Activated effector memory CD4-positive, alpha-beta T cell treated with Interleukin-2 at 50 U/mL for 16 hours (primary cell): ENCODE measurements around the gene KCTD16.

Experiments used
- DNase-seq: peaks from one replicate; pipeline ENCODE4 v3.0.0-alpha.2; 2020

The KCTD16 gene

DNA sequence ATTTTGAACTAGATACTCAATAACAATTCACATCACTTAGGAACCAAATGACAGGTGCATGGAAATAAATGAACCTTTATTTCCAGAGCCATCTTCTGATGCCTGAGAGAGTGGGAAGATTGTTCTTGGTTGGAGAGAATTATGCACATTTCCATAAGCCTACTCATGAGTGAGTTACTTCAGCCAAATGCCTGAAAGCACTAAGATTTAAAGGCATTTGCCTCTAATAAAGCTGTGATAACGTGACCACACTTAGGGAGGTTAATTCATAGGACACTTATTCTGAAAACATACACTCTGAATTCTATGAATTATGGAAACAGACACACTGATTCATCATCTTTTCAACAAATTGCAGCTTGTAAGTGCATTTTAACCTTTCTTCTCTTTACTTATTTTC, 40.0 kb downstream of the KCTD16 start:
- DNase-seq: no peak

DNA sequence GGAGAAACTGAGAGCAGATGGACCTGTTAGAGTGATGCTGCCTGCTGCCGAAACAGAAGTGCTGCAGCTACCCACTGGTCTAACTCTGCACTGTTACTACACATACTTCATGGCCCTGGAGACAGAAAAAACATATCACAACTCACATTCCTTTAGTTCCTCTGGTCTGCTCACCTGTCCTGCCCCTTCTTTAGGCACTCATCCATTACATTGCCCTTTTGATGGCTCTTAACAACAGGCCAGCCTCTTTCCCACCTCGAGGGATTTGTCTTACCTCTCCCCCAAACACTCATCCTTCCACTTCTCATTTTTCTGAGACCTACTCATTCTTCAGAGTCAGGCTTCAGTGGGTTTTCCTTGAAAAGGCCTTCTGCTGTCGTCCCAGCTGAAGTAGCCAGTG, 49.2 kb downstream of the KCTD16 start:
- no peak for DNase-seq

DNA sequence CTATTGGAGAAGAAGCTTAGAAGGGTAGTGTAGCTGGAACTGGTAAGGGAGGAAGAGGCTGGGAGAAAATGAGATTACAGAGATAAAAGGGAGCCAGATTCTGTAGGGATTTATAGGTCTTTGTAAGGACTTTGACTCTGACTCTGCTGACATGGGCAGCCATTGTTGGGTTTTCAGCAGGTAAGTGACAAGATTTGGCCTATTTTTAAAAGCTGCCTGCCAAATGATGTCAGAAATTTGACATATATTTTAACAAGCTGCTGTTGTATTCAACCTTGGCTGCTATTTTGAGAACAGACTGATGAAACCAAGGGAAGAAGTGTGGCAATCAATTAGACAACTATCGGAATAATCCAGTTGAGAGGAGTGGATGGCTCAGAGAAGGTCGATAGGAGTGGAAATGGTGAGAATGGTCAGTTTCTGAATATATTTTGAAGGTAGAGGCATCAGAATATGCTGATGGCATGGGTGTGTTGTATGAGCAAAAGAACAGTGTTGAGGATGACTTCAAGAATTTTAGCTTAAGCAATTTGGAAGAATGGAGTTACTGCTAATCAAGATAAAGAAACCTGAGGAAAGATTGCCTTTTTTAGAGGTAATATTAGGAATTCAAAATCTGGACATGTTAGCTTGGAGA, 56.8 kb downstream of the KCTD16 start:
- DNase-seq: no peak

DNA sequence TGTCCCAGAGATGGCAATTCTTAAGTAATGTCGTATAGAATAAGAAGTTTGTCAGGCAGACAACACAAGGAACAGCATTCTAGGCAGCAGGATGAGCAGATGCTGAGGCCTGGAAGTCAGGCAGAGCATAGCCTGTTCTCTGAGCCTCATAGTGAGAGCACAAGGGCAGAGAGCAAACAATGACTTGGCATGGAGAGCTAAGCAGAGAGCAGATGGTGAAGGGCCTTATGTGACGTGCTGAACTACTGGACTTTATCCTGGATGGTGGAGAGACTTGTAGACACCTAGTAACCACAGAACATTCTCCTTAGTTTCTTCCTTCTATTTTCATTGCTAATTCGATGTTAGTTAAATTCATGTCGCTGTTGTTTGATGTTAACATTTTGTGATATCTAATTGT, 60.1 kb downstream of the KCTD16 start:
- no peak for DNase-seq

DNA sequence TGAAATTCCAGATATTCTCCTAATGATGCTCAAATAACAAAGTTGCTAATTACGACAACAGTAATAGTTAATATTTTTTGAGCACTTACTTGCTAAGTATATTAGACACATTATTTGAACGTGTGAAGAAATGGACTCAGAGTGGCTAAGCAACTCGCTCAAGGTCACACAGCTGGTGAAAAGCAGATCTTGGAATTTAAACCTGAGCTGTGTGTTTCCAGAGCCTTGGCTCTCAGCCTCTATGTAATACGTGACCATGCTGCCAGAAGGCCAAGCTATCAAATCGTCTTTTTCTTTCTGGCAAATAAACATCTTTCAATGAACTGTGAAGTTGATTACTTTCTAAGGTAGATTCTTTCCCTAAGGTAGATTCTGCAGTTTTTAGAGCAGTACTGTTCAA, 61.6 kb downstream of the KCTD16 start:
- no peak for DNase-seq

DNA sequence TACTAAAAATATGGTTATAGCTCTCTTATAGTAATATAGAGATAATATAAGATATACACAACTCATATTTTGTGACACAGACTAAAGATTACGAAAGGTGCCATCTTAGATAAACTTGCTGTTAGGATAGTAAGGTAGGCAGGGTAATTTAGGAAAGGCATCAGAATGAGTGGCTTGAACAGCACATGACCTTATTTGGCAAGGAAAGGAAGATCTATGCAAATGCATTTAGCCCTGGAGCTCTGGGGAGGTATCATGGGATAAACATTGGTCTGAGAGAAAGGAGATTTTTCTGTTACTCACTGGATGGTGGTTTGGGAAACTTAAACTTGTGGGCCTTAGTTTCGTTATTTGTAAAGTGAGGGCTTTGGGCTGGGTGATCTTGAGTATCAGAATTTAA, 65.8 kb downstream of the KCTD16 start:
- DNase-seq: no peak

DNA sequence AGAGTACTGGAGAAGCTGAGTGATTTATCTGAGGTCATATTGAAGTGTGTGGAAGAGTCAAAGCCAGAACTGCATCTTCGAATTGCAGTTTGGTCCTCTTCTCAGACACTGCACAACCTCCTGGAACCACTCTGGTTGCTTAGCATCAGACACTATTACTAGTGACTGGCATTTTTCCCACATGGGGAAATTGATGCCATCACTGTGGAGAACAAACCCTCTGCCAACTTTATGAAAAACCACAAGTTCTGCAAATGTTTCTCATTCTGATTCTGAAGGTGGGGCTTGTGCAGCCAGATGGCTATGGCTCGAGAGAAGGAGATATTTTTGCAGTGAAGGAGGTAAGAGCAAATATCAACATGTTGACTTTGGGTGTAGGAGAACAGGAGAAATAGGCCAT, 67.2 kb downstream of the KCTD16 start:
- no peak for DNase-seq

DNA sequence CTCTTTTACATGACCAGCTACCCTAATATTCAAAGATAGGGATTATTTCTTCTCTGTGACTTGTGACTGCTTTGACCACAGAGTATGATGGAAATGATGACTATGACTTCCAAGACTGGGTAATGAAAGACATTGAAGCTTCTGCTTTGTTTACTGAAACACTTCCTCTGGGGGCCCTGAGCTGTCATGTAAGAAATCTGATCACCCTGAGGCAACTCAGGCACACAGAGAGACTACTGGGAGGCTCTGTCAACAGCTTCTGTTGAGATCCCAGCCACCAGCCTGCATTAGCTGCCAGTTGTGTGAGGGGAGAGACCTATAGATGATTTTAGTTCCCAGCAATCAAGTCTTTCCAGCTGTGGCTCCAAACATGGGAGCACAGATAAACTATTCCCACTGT, 76.5 kb downstream of the KCTD16 start:
- no peak for DNase-seq

DNA sequence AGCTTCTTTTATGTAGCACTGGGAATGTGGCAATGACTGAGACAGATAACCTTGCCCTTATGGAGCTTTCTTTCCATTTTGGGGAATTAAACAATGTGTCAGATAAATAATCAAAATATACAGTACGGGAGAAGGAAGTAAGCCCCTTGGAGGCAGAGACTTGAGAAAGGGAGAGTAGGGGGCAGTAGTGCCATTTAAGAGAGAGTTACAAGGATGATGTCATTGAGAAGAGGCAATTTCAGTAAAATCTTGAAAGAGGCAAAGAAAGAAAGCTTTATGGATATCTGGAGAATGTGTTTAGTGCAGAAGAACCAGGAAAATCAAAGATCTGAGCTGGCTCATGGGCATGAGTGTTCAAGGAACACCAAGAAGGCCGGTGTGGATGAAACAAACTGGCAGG, 77.3 kb downstream of the KCTD16 start:
- DNase-seq: no peak

DNA sequence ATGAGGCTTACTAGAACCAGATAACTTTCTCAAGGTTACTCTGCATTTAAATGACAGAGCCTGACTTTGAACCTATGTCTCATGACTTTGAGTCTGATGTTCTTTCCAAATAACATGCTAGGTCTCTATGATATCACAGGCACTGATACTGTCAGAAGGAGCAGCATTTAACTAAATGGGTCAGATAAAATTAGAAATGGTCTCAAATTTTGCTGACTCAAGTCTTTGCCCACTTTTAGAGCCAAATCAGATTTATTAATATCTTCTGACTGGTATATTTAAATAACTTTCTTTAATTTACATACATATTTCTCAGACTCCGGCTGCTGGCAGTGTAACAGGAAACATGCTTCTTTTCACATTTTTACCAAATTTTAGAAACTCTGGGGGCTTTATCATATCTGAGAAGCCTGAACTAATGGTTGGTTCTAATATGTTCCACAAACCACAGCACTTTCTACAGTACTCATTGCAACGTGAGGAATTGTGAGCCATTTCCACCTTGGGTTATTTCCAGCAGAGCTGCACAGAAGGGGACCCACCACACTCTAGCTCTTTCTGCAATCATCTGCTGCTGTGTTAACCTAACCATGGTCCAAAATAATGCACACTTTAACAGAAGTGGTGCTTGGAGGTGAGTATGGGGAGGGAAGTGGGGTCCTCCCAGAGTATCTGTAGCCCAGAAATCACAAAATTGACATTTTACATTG, 79.2 kb downstream of the KCTD16 start:
- no peak for DNase-seq

DNA sequence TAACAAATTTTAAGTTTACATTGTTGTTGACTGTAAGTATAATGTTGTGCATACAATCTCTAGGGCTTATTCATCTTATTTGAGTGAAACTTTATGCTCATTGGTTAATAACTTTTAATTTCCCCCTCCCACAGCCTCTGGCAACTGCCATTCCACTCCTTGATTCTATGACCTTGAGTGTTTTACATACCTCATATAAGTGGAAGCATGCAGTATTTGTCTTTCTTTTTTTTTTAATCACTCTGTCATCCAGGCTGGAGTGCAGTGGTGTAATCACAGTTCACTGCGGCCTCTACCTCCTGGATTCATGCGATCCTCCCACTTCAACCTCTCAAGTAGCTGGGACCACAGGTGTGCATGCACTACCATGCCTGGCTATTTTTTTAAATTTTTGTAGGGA, 83.9 kb downstream of the KCTD16 start:
- DNase-seq: no peak

DNA sequence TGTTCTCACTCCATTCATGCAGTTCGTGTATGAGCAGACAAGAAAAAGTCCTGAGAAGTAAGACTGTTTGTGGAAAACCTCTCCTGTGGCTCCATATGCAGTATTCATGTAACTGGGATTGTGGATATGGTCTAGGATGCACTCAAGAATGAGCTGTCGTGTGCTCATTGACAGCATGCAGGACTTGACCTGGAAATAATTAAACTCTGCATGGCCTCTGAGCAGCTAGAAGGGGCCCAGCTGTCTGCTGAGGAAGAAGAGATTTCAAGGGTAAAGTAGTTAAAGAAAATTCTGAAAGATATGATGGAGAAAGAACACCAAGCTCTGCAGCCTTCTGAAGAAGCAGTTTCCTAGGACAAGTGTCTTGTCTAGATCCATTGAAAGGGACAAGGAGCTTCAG, 89.4 kb downstream of the KCTD16 start:
- DNase-seq: no peak

DNA sequence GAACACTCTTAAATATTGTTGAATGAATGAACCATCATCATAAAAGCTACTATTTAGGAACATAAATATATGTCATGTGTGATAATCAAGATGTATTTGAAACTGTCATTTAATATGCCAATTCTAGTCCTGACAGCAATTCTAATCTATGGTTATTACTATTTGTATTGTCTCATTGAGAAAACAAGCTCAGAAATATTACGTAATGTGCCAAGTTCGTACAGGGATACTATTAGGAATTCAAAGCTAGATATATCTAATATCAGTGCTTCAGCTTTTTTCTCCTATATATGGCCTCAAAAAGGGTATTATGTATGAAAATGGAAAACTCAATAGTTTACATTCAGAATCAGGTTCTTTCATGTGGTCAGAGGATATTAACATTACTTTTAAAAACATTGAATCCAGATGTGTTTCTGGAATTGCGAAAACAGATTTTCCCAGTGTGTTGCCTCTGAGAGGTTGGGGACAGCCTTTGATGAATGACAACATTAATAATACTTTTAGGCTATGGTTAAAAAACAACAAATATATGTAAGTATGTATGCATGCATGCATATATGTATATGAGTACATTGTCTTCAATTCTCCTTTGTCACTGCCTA, 95.1 kb downstream of the KCTD16 start:
- no peak for DNase-seq

DNA sequence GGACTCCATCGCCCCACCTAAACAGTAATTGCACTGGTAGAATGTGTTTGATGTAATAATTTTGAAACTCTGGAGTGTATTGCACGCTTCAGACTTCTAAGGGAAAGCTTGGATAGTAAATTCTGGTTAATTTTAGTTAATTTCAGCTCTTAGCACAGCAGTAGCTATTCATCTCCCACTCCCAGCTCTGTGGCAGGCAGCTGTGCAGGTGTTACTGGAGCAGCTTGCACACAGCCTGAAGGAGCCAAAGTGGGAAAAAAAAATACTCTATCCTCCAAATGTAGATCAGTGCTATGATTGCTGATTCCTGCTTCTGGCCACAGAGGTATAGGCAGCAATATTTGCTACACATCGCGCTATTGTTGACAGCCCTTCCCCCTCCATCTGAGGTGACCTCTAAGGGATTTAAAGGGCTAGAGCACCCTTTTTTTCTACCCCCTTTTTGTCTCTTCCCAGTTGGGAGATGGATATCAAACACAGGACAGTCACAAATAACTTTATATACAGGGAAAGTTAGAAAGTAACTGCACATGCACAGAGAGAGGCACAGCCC, 97.4 kb downstream of the KCTD16 start:
- no peak for DNase-seq

DNA sequence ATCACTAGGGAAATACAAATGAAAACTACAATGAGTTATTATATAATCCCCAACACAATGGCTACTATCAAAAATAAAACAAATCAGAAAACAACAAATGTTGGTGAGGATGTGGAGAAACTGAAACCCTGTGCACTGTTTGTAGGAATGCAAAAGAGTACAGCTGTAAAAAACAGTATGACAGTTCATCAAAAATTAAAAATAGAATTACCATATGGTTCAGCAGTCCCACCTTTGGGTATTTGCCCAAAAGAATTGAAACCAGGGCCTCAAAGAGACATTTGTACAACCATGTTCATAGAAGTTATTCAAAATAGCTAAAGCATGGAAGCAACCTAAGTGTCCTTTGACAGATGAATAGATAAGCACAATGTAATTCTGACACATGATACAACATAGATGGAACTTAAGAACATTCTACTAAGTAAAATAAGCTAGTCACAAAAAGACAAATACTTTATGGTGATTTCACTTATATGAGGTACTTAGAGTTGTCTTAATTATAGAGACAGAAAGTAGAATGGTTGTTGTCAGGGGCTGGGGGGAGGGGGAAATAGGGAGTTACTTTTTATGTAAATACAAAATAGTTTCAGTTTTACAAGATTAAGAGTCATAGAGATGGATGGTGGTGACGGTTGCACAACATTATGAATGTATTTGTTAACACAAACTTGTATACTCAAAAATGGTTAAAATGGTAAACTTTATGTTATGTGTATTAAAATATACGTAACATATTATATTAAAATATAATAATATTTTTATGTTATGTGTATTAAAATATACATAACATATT, 102.8 kb downstream of the KCTD16 start:
- no peak for DNase-seq

DNA sequence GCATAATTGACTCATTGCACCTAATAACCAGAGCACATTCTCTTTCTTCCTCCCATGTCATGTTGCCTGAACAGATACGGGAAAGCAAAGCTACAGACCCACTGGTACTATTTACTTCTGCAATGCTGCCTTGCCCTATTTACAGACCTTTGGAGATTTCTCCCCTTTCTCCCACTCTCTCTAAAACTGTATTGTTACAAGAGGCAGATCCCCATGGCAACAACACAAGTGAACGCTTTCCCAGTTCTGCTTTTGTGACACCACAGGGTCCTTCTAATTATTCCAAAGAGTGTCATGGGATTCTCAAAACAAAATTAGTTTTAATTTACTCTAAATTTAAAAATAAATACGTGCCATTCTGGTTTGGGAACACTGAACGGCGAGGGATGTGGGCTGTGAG, 104.7 kb downstream of the KCTD16 start:
- no peak for DNase-seq

DNA sequence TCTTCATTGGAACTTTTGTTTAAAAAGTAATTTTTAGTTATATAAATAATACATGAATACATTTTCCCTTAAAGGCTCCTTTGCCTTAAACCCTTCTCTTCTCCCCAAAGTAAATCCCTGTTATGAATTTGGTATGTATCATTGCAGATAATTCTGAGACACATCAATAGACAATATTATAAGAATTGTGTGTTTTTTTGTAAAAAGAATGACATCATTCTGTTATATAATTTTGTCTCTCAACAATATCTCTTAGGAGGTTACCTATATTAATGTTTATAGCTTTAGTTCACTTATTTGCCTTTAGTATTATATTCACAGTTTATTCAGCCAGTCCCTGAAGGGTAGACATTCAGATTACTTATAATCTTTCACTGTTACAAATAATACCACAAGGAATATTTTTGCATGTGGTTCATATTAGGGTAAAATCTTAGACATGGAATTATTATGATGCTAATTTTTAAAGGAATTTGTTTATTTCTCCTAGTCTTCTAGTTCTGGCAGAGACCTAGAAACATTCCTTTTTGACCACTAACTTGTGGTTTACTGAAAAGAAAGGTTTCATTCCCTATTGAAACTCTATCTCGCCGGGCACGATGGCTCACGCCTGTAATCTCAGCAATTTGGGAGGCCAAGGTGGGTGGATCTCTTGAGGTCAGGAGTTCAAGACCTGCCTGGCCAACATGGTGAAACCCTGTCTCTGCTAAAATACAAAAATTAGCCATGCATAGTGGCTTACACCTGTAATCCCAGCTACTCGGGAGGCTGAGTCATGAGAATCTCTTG, 105.6 kb downstream of the KCTD16 start:
- no peak for DNase-seq

DNA sequence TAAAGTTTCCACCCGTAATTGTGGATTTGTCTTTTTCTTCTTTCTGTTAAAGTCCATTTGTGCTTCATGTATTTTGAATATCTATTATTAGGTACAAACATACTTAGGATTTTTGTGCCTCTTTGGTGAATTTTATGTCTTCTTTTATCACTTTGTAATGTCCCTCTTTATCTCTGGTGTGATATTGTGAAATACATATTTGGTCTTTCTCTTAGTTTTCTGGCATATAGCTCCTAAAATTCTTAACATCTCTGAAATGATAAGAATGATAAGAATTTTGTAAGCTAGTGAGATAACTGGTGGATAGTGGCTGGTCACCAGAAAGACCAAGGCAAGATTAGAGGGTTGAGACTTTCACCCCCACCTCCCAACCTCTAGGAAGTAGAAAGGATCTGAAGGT, 111.1 kb downstream of the KCTD16 start:
- DNase-seq: no peak

DNA sequence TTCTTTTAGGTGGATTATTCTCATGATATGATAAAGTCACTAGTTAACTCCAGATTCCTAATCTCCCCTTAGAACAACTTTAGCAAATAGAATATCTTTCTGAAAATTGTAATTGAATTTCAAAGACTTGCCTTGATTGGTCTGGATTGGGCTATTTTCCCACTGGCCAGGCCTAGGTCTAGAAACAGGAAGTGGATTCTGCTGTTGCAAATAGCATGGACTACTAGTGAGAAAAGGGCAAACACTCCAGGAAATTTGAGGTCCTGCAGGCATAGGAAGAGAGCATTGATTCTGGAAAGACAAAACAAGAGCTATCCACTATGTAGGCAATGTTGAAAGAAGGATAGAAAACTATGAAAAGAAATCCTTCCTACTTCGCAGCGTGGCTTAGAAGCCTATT, 113.4 kb downstream of the KCTD16 start:
- DNase-seq: no peak

DNA sequence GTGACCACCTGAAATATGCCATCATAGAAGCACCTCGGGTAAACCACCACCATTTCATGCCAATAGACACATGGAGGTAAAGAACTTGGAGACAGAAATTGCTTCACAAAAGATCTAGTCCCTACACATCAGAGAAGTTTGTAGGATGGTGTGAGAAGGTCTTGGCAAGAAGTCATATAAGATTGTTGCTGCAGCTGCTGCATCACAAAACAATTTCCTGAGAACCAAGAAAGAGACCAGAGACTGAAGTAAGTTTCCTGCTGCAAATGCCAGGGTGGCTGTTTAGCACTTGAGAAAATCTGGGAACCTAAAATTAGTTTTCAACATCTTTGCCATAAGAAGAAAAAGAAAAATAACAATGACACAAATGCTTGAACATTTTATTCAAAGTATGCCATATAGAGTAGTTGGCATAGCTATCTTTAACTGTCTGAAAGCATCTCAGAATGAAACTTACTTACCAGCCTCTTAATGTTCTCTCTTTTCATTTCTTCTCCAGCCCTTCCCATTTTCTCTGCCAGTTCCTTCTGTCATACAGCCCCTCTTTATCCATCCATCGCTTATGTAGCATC, 114.3 kb downstream of the KCTD16 start:
- no peak for DNase-seq

DNA sequence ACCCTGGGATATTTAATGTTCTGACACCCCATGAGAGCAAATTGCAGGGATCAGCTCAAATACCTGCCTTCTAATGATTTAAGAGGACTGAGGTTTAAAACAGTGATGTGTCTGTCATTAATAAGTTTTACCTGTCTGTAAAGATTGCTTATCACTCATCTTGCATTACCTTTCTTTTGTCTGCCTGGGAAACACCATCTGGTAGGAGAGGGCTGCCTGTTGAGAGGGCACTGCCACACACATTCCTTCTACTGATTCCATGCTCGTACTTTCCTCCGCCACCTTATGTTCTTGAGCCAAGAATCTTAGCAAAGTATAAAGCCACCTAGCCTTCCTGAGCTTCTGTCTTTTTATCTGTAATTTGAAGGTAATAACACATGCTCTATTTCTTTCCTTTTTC, 118.6 kb downstream of the KCTD16 start:
- no peak for DNase-seq

DNA sequence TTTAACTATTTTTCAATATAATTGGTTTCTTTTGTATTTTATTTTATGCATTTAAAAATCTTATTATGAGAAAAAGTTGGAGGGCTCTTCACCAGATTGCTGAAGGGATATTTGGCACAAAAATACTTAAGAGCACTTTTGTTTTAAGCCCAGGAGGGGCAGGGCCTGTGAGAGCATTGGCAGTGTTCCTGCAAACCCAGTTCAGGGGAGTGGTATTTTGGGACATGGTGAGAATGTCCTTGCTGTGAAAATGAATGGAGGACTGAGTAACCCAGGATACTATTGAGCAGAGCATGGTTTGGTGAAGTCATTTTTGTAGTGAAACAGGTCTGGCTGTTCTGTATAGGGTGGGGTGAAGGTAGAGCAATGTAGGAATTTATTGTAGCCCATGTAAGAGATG, 121.4 kb downstream of the KCTD16 start:
- no peak for DNase-seq
